Panc1 (cell line): Measurements from ENCODE around the gene ANKLE2. TPM values are rescaled to one million over a fixed set of nuclear protein-coding genes. Genes with fewer than 3 reads are reported as not detected.
"Not testable (repeated sequence)": the region's sequence is repeated elsewhere in the genome, so short reads cannot be mapped to it uniquely, and the experiment has no call there.

Source experiments
- ATAC-seq: fragments of 200-7000 bp; cut with Tn5 transposase; 2 replicates; pipeline ENCODE4 v1.9.1; 2020; ENCODE audit warnings: mild to moderate bottlenecking, moderate library complexity
- BruUV-seq: library from RNA; stranded (reverse); fragments of 400-500 nt; replicated peaks from 2 replicates; lab custom pipeline; 2021; lab: Mats Ljungman, UMichigan
- CTCF ChIA-PET: fragments of 300-600 bp; sonication (Branson Sonifier 250); formaldehyde crosslinking; loops from one replicate; lab custom pipeline; 2022; ENCODE audit warnings: antibody characterized with exemption; lab: Charles Lee
- POLR2A ChIA-PET: fragments of 300-600 bp; sonication (Branson Sonifier 250); formaldehyde crosslinking; loops from one replicate; lab custom pipeline; 2022; ENCODE audit warnings: antibody characterized with exemption; lab: Charles Lee
- DNase-seq: peaks from one replicate; pipeline ENCODE4 v3.0.0-alpha.2; 2010; ENCODE audit warnings: low read depth, low spot score
- H3K27ac ChIP-seq: 2 replicates; pipeline ENCODE4 v1.5.1; 2011; ENCODE audit warnings: mild to moderate bottlenecking, low read length, inconsistent platforms
- H3K27me3 ChIP-seq: fragments of 200-500 bp; sonication (Bioruptor generic); 2 replicates; pipeline ENCODE4 v1.6.0; 2014; ENCODE audit warnings: low read length, inconsistent platforms; ENCODE audit not compliant: control insufficient read depth, insufficient read depth
- H3K36me3 ChIP-seq: fragments of 200-500 bp; sonication (Bioruptor generic); 2 replicates; pipeline ENCODE4 v1.5.1; 2014; ENCODE audit warnings: inconsistent platforms, mild to moderate bottlenecking, low read length, moderate library complexity; ENCODE audit not compliant: control insufficient read depth, insufficient read depth
- H3K4me1 ChIP-seq: 2 replicates; pipeline ENCODE4 v1.5.1; 2011; ENCODE audit warnings: inconsistent platforms, mild to moderate bottlenecking, low read length, moderate library complexity; ENCODE audit not compliant: control insufficient read depth, insufficient read depth
- H3K4me3 ChIP-seq, 2 experiments: 2 replicates each; pipeline ENCODE4 v1.5.1; 2011 to 2012; ENCODE audit warnings: low read depth in 2 of 2, low read length in 2 of 2, mild to moderate bottlenecking in 2 of 2, inconsistent platforms in 1 of 2, moderate library complexity in 1 of 2
- H3K9me3 ChIP-seq: fragments of 200-500 bp; sonication (Bioruptor generic); 2 replicates; pipeline ENCODE4 v1.5.1; 2014; ENCODE audit warnings: low read depth, mild to moderate bottlenecking, inconsistent platforms, low read length, moderate library complexity; ENCODE audit not compliant: control insufficient read depth, insufficient read depth
- CTCF ChIP-seq: fragments of 450-650 bp; IDR thresholded peaks from 2 replicates; pipeline ENCODE4 v1.5.1; 2017; ENCODE audit warnings: mild to moderate bottlenecking
- POLR2AphosphoS5 ChIP-seq: IDR thresholded peaks from 2 replicates; pipeline ENCODE4 v1.6.1; 2012; ENCODE audit warnings: mild to moderate bottlenecking, low read depth, low read length, moderate library complexity
- REST ChIP-seq, 2 experiments: IDR thresholded peaks; 2 replicates each; pipeline ENCODE4 v1.6.1; 2011 to 2012; ENCODE audit warnings: low read depth in 2 of 2, control low read depth in 1 of 2, low read length in 1 of 2, mild to moderate bottlenecking in 1 of 2, moderate library complexity in 1 of 2; ENCODE audit not compliant: insufficient read depth in 1 of 2
- SIN3A ChIP-seq: IDR thresholded peaks from 2 replicates; pipeline ENCODE4 v1.6.1; 2012; ENCODE audit warnings: low read depth, mild to moderate bottlenecking, low read length, moderate library complexity, borderline replicate concordance; ENCODE audit not compliant: insufficient read depth
- TCF7L2 ChIP-seq: IDR thresholded peaks from 2 replicates; pipeline ENCODE4 v1.6.1; 2011; ENCODE audit warnings: mild to moderate bottlenecking, low read depth, low read length, inconsistent platforms
- in situ Hi-C: cut with HindIII; loops from 2 replicates; pipeline ENCODE4 v1.10.0; 2016; ENCODE audit warnings: low sequenced_read_pairs, low pct_unique_long_range_greater_than_20kb
- intact Hi-C: fragments of 100-400 bp; cut with micrococcal nuclease; formaldehyde crosslinking; loops from one replicate; pipeline ENCODE4 v1.10.0; 2022; ENCODE audit not compliant: unreplicated experiment
- total RNA-seq: library from RNA; stranded (reverse); gene quantifications from one replicate; pipeline ENCODE4 v1.2.1, GENCODE V29; 2021; ENCODE audit not compliant: unreplicated experiment

The ANKLE2 gene
- total RNA-seq, 1 experiment from 2014 or later, result 88.7 TPM

GRCh38 chr12:132776816-132777568, 15.4 kb upstream of the ANKLE2 start:
- Histone ChIP-seq H3K27ac (no peak overlapping the region), H3K36me3 (peaks cover 19% of the 10 kb centered on the region), H3K4me1 (no peaks in the 10 kb centered on the region), H3K27me3 (no peaks in the 10 kb centered on the region), H3K4me3 (no peak overlapping the region), H3K9me3 (no peaks in the 10 kb centered on the region)
- in situ Hi-C loops, result no loop called here
- ChIA-PET POLR2A (no interaction called here), CTCF (no interaction called here)
- no TSS peak for BruUV-seq
- intact Hi-C loops, result no loop called here
- no peak for DNase-seq
- no peak for ATAC-seq
- TF ChIP-seq CTCF (no peak), REST (IDR thresholded peaks at IDR 0.05; ENCODE audit: insufficient read depth in 1 of 2, low read depth in 2 of 2, low read length in 1 of 2) (no peak), POLR2AphosphoS5 (no peak), TCF7L2 (no peak), SIN3A (no peak)

- H3K27me3 ChIP-seq, H3K9me3 ChIP-seq, DNase-seq, ATAC-seq, BruUV-seq, H3K4me1 ChIP-seq, POLR2A ChIA-PET, H3K27ac ChIP-seq, intact Hi-C loops, in situ Hi-C loops, H3K4me3 ChIP-seq, CTCF ChIA-PET: not testable (repeated sequence)
- peaks cover 19% of the 10 kb centered on the region for H3K36me3 ChIP-seq
These were observed 14.6 kb upstream of the ANKLE2 start for GRCh38 chr12:132776230-132776625.

GRCh38 chr12:132775502-132776229, 14.0 kb upstream of the ANKLE2 start:
- no peaks in the 10 kb centered on the region for H3K4me1 ChIP-seq
- BruUV-seq, result no TSS peak
- H3K36me3 ChIP-seq, result peaks cover 19% of the 10 kb centered on the region
- ATAC-seq (no peak), DNase-seq (no peak)
- no peak overlapping the region for H3K4me3 ChIP-seq
- POLR2A ChIA-PET, result no interaction called here
- no peaks in the 10 kb centered on the region for H3K27me3 ChIP-seq
- CTCF ChIA-PET, result no interaction called here
- H3K27ac ChIP-seq, result no peak overlapping the region
- no peak for TF ChIP-seq POLR2AphosphoS5
- TF ChIP-seq CTCF, result no peak
- TF ChIP-seq SIN3A, result no peak
- TF ChIP-seq REST (IDR thresholded peaks at IDR 0.05; ENCODE audit: insufficient read depth in 1 of 2, low read depth in 2 of 2, low read length in 1 of 2), result no peak
- no peak for TF ChIP-seq TCF7L2
- H3K9me3 ChIP-seq, result no peaks in the 10 kb centered on the region
- in situ Hi-C loops (no loop called here), intact Hi-C loops (no loop called here)
